Measurements from ENCODE around the gene DCDC2C. TPM values are rescaled to one million over a fixed set of nuclear protein-coding genes. Genes with fewer than 3 reads are reported as not detected.
"Not testable (repeated sequence)": the region's sequence is repeated elsewhere in the genome, so short reads cannot be mapped to it uniquely, and the experiment has no call there.

Gene DCDC2C
- total RNA-seq, 4 donors from 2014 or later = 0.19 to 4.0 TPM; not detected in 2

GRCh38 chr2:3805201-3805939 is 102.0 kb downstream of the DCDC2C start:
- peaks cover 17% of the 10 kb centered on the region for H3K27me3 ChIP-seq
- H3K36me3 ChIP-seq = no peaks in the 10 kb centered on the region
- no peaks in the 10 kb centered on the region for H3K9me3 ChIP-seq
- H3K4me3 ChIP-seq = no peak overlapping the region
- ATAC-seq = no peak
- 52 to 85% methylated on average over 8 to 13 of the region's 15 CpGs for WGBS, 2 donors (ENCODE audit: low coverage in 1 of 2)
- TF ChIP-seq POLR2AphosphoS5 (IDR thresholded peaks at IDR 0.05) = no peak
- TF ChIP-seq CTCF (IDR thresholded peaks at IDR 0.05) = no peak
- TF ChIP-seq EP300 (IDR thresholded peaks at IDR 0.05) = no peak
- TF ChIP-seq POLR2A (IDR thresholded peaks at IDR 0.05) = no peak
- H3K4me1 ChIP-seq = no peaks in the 10 kb centered on the region
- no peak overlapping the region for H3K27ac ChIP-seq

- no peaks in the 10 kb centered on the region for H3K9me3 ChIP-seq
- no peaks in the 10 kb centered on the region for H3K4me1 ChIP-seq
- H3K36me3 ChIP-seq = no peaks in the 10 kb centered on the region
- 50 to 65% methylated on average over 2 to 10 of the region's 10 CpGs for WGBS, 2 donors (ENCODE audit: low coverage in 1 of 2)
- H3K27ac ChIP-seq = no peak overlapping the region
- peaks cover 16% of the 10 kb centered on the region for H3K27me3 ChIP-seq
- no peak overlapping the region for H3K4me3 ChIP-seq
- no peak for ATAC-seq
- no peak for TF ChIP-seq EP300 (IDR thresholded peaks at IDR 0.05)
- TF ChIP-seq POLR2AphosphoS5 (IDR thresholded peaks at IDR 0.05) = no peak
- TF ChIP-seq POLR2A (IDR thresholded peaks at IDR 0.05) = no peak
- TF ChIP-seq CTCF (IDR thresholded peaks at IDR 0.05) = no peak
Observed at GRCh38 chr2:3806168-3806567, 102.8 kb downstream of the DCDC2C start.

- H3K9me3 ChIP-seq = no peaks in the 10 kb centered on the region
- H3K4me3 ChIP-seq = no peak overlapping the region
- ATAC-seq = no peak
- H3K27ac ChIP-seq = no peak overlapping the region
- peaks cover 10% of the 10 kb centered on the region for H3K27me3 ChIP-seq
- no peaks in the 10 kb centered on the region for H3K4me1 ChIP-seq
- no peak for TF ChIP-seq POLR2A (IDR thresholded peaks at IDR 0.05)
- no peak for TF ChIP-seq EP300 (IDR thresholded peaks at IDR 0.05)
- TF ChIP-seq POLR2AphosphoS5 (IDR thresholded peaks at IDR 0.05) = no peak
- no peak for TF ChIP-seq CTCF (IDR thresholded peaks at IDR 0.05)
- H3K36me3 ChIP-seq = no peaks in the 10 kb centered on the region
- WGBS, 2 donors (ENCODE audit: low coverage in 1 of 2) = 60% methylated on average over 5 of the region's 7 CpGs; no CpG with 5 or more reads in 1 of the 2 donors
Observed at GRCh38 chr2:3806730-3807129, 103.4 kb downstream of the DCDC2C start.

- 64 to 80% methylated on average over 1 to 3 of the region's 3 CpGs for WGBS, 2 donors (ENCODE audit: low coverage in 1 of 2)
- TF ChIP-seq EP300 (IDR thresholded peaks at IDR 0.05) = no peak
- TF ChIP-seq POLR2A (IDR thresholded peaks at IDR 0.05) = no peak
- TF ChIP-seq POLR2AphosphoS5 (IDR thresholded peaks at IDR 0.05) = no peak
- TF ChIP-seq CTCF (IDR thresholded peaks at IDR 0.05) = no peak
Observed at GRCh38 chr2:3807853-3808252, 104.5 kb downstream of the DCDC2C start.

GRCh38 chr2:3814706-3815245 is 111.4 kb downstream of the DCDC2C start:
- 40 to 60% methylated on average over 1 to 3 of the region's 7 CpGs for WGBS, 2 donors (ENCODE audit: low coverage in 1 of 2)
- TF ChIP-seq POLR2AphosphoS5 (IDR thresholded peaks at IDR 0.05) (no peak), CTCF (IDR thresholded peaks at IDR 0.05) (no peak), EP300 (IDR thresholded peaks at IDR 0.05) (no peak), POLR2A (IDR thresholded peaks at IDR 0.05) (no peak)
- H3K36me3 ChIP-seq = no peaks in the 10 kb centered on the region
- no peaks in the 10 kb centered on the region for H3K27me3 ChIP-seq
- H3K4me1 ChIP-seq = no peaks in the 10 kb centered on the region
- H3K4me3 ChIP-seq = no peak overlapping the region
- no peak for ATAC-seq
- H3K27ac ChIP-seq = no peak overlapping the region
- H3K9me3 ChIP-seq = peaks cover 0 to 38% (median 0%) of the 10 kb centered on the region in 3 donors

More at GRCh38 chr2:3807853-3808252, 104.5 kb downstream of the DCDC2C start:
- Histone ChIP-seq H3K4me3 (no peak overlapping the region), H3K36me3 (no peaks in the 10 kb centered on the region), H3K27me3 (peaks cover 5% of the 10 kb centered on the region), H3K9me3 (no peaks in the 10 kb centered on the region), H3K4me1 (no peaks in the 10 kb centered on the region), H3K27ac (no peak overlapping the region)
- ATAC-seq = no peak

- not testable (repeated sequence) for H3K4me3 ChIP-seq
- WGBS, 2 donors (ENCODE audit: low coverage in 1 of 2) = 71 to 100% methylated on average over 1 to 2 of the region's 2 CpGs
Observed at GRCh38 chr2:3817144-3817543, 113.8 kb downstream of the DCDC2C start.

More at GRCh38 chr2:3817144-3817543, 113.8 kb downstream of the DCDC2C start:
- H3K4me1 ChIP-seq, H3K36me3 ChIP-seq, H3K27me3 ChIP-seq, H3K27ac ChIP-seq, ATAC-seq: not testable (repeated sequence)
- H3K9me3 ChIP-seq = peaks cover 0 to 38% (median 0%) of the 10 kb centered on the region in 3 donors
